KMS-11 (cell line): ENCODE measurements around the gene SH2D2A.

Source experiments
- H2AFZ ChIP-seq: fragments of 200-600 bp; sonication (generic); 2 replicates; pipeline ENCODE4 v1.6.1; 2016; ENCODE audit warnings: antibody characterized with exemption, mixed run types, low read depth
- H3K27ac ChIP-seq: fragments of 200-600 bp; sonication (generic); 2 replicates; pipeline ENCODE4 v1.6.1; 2016; ENCODE audit warnings: mild to moderate bottlenecking, mixed run types
- H3K27me3 ChIP-seq: fragments of 200-600 bp; sonication (generic); 2 replicates; pipeline ENCODE4 v1.6.1; 2017; ENCODE audit warnings: mild to moderate bottlenecking, low read depth, mixed run types, moderate library complexity; ENCODE audit not compliant: insufficient read depth
- H3K36me3 ChIP-seq: fragments of 200-600 bp; sonication (generic); 2 replicates; pipeline ENCODE4 v1.6.1; 2017; ENCODE audit warnings: mild to moderate bottlenecking, mixed run types; ENCODE audit not compliant: insufficient read depth
- H3K4me1 ChIP-seq: fragments of 200-600 bp; sonication (generic); 2 replicates; pipeline ENCODE4 v1.6.1; 2016; ENCODE audit warnings: mild to moderate bottlenecking, low read depth, mixed run types; ENCODE audit not compliant: poor library complexity, severe bottlenecking
- H3K4me2 ChIP-seq: fragments of 200-600 bp; sonication (generic); 2 replicates; pipeline ENCODE4 v1.7.0; 2016; ENCODE audit warnings: mild to moderate bottlenecking, mixed run types
- H3K4me3 ChIP-seq: fragments of 200-600 bp; sonication (generic); IDR thresholded peaks from 2 replicates; pipeline ENCODE4 v1.6.1; 2017; ENCODE audit warnings: low read depth, low read length, mixed read lengths; ENCODE audit not compliant: insufficient read depth
- H3K79me2 ChIP-seq: fragments of 200-600 bp; sonication (generic); 2 replicates; pipeline ENCODE4 v1.6.1; 2016; ENCODE audit warnings: low read depth, mixed run types; ENCODE audit not compliant: insufficient read depth
- H3K9ac ChIP-seq: fragments of 200-600 bp; sonication (generic); 2 replicates; pipeline ENCODE4 v1.6.1; 2016; ENCODE audit warnings: mild to moderate bottlenecking, mixed run types
- H4K20me1 ChIP-seq: fragments of 200-600 bp; sonication (generic); 2 replicates; pipeline ENCODE4 v1.6.1; 2016; ENCODE audit warnings: mild to moderate bottlenecking, mixed run types; ENCODE audit not compliant: insufficient read depth
- CTCF ChIP-seq: fragments of 200-600 bp; sonication (generic); conservative IDR thresholded peaks from 2 replicates; pipeline ENCODE4 v1.6.1; 2017; ENCODE audit warnings: low read depth, mild to moderate bottlenecking, antibody characterized with exemption, low read length, moderate library complexity, mixed read lengths

The SH2D2A gene

GRCh38 chr1:156772728-156773497 lies 43.7 kb downstream of the SH2D2A start:
- Histone ChIP-seq H3K4me2 (no peak overlapping the region), H2AFZ (no peak overlapping the region)

GRCh38 chr1:156772222-156772621 lies 44.4 kb downstream of the SH2D2A start:
- no peak overlapping the region for H3K4me2 ChIP-seq
- H3K4me3 ChIP-seq: no peak overlapping the region
- H3K4me1 ChIP-seq: peaks cover 45% of the 10 kb centered on the region
- 0 out of 2 replicates have a peak, but pooled peaks have one; percentile 18 for TF ChIP-seq CTCF
- no peak overlapping the region for H3K9ac ChIP-seq
- H3K27ac ChIP-seq: no peak overlapping the region
- H3K79me2 ChIP-seq: peaks cover 96% of the 10 kb centered on the region
- H3K27me3 ChIP-seq: no peaks in the 10 kb centered on the region
- no peaks in the 10 kb centered on the region; the same call in 1 of the 2 replicates for H3K36me3 ChIP-seq
- H2AFZ ChIP-seq: no peak overlapping the region
- H4K20me1 ChIP-seq: peaks cover 5% of the 10 kb centered on the region; the same call in 1 of the 2 replicates

More at GRCh38 chr1:156772728-156773497, 43.7 kb downstream of the SH2D2A start:
- TF ChIP-seq CTCF: no peak
- H3K79me2 ChIP-seq: peaks cover 97% of the 10 kb centered on the region
- no peak overlapping the region for H3K27ac ChIP-seq
- H3K9ac ChIP-seq: no peak overlapping the region
- peaks cover 12% of the 10 kb centered on the region for H4K20me1 ChIP-seq
- no peak overlapping the region for H3K4me3 ChIP-seq
- H3K36me3 ChIP-seq: no peaks in the 10 kb centered on the region; the same call in 1 of the 2 replicates
- H3K4me1 ChIP-seq: peaks cover 49% of the 10 kb centered on the region
- no peaks in the 10 kb centered on the region for H3K27me3 ChIP-seq

- Histone ChIP-seq H4K20me1 (no peaks in the 10 kb centered on the region), H2AFZ (peak overlapping the region; percentile 50), H3K27ac (peak overlapping the region; percentile 79), H3K36me3 (no peaks in the 10 kb centered on the region; the same call in 1 of the 2 replicates), H3K4me1 (peaks cover 51% of the 10 kb centered on the region), H3K79me2 (peaks cover 62% of the 10 kb centered on the region), H3K4me2 (peak overlapping the region; percentile 92), H3K27me3 (no peaks in the 10 kb centered on the region), H3K9ac (peak overlapping the region; percentile 94), H3K4me3 (peak overlapping the region; percentile 99)
- 0 out of 2 replicates have a peak, but pooled peaks have one; percentile 4 for TF ChIP-seq CTCF
These were observed 47.9 kb downstream of the SH2D2A start for GRCh38 chr1:156768610-156769295.

- peak; percentile 13; the same call in 1 of the 2 replicates for TF ChIP-seq CTCF
- peak overlapping the region; percentile 94 for H3K9ac ChIP-seq
- peak overlapping the region; percentile 99 for H3K4me3 ChIP-seq
- H3K79me2 ChIP-seq: peaks cover 55% of the 10 kb centered on the region
- peak overlapping the region; percentile 92 for H3K4me2 ChIP-seq
- peak overlapping the region; percentile 50 for H2AFZ ChIP-seq
- H3K27ac ChIP-seq: peak overlapping the region; percentile 79
- H3K27me3 ChIP-seq: no peaks in the 10 kb centered on the region
- no peaks in the 10 kb centered on the region for H4K20me1 ChIP-seq
- peaks cover 51% of the 10 kb centered on the region for H3K4me1 ChIP-seq
- H3K36me3 ChIP-seq: no peaks in the 10 kb centered on the region; the same call in 1 of the 2 replicates
These were observed 48.6 kb downstream of the SH2D2A start for GRCh38 chr1:156767879-156768604.
